HG03521 (cell line): ENCODE measurements around the gene SPINT3.

Experiments
- ATAC-seq: cut with Tn5 transposase; IDR thresholded peaks from one replicate; pipeline ENCODE4 v1.9.1; 2021; ENCODE audit warnings: mild to moderate bottlenecking, moderate library complexity; ENCODE audit not compliant: unreplicated experiment

SPINT3 gene

DNA sequence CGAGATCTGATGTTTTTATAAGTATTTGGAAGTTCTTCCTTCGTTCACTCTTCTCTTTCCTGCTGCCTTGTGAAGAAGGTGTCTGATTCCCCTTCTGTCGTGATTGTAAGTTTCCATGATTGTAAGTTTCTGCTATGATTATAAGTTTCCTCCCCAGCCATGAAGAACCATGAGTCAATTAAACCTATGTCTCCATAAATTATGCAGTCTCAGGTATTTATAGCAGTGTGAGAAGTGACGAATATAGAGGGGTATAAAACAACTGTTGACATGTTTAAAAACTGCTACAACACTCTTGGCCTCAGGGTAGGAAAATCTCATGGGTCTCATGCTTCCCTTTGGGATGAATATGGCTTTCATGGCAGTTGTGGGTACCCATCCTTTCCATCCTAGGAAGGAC, 51.7 kb downstream of the SPINT3 start:
- no peak for ATAC-seq

DNA sequence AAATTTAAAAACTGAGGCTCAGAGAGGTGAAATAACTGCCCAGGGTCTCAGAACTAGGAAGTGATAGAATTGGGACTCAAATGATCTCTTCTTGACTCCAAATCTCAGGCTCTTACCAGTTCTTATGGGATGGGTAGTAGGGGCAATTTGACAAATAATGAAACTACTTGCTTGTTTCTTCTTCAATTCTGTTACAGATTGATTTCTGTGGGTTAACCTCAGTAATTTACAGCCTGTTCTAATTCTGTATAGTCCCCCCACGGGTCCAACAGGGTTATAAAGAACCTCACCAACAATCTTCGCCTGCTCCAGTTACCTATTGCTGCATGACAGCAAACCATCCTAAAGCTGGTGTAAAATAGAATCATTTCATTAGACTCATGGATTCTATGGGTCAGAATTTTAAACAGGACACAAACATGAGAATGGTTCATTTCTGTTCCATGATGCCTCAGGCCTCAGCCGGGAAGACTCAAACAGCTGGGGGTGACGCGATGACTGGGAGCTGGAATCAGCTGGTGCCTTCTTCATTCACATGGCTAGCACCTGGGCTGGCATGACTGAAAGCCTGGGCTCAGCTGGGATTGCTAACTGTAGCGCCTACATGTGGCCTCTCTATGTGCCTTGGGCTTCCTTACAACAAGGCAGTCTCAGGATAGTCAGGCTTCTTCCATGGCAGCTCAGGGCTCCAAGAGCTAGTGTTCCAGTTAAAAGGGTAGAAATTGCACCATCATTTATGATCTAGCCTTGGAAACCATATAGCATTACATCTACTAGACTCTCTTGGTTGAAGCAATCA, 52.5 kb downstream of the SPINT3 start:
- no peak for ATAC-seq
